Activated naive CD8-positive, alpha-beta T cell treated with anti-CD3 and anti-CD28 coated beads for 36 hours (primary cell): ENCODE measurements around the gene FAM163A. TPM values are rescaled to one million over a fixed set of nuclear protein-coding genes. Genes with fewer than 3 reads are reported as not detected.

Experiments
- DNase-seq: peaks from one replicate; pipeline ENCODE4 v3.0.0; 2021
- H3K27ac Mint-ChIP-seq: one replicate; pipeline ENCODE4 v1.8.0; 2022; ENCODE audit warnings: mild to moderate bottlenecking, moderate library complexity, mixed read lengths
- H3K27me3 Mint-ChIP-seq: one replicate; pipeline ENCODE4 v1.8.0; 2022; ENCODE audit warnings: mild to moderate bottlenecking, mixed read lengths
- H3K36me3 Mint-ChIP-seq: one replicate; pipeline ENCODE4 v1.8.0; 2021; ENCODE audit warnings: mild to moderate bottlenecking, mixed read lengths
- H3K4me1 Mint-ChIP-seq: one replicate; pipeline ENCODE4 v1.8.0; 2021; ENCODE audit warnings: mixed read lengths
- H3K4me3 Mint-ChIP-seq: one replicate; pipeline ENCODE4 v1.8.0; 2022; ENCODE audit warnings: mild to moderate bottlenecking, moderate library complexity, mixed read lengths
- H3K9me3 Mint-ChIP-seq: one replicate; pipeline ENCODE4 v1.8.0; 2022; ENCODE audit warnings: mixed read lengths
- total RNA-seq, 2 experiments: library from RNA; stranded (reverse); gene quantifications; one replicate each; pipeline ENCODE4 v1.2.3, GENCODE V29; 2021

The FAM163A gene
- total RNA-seq, 2 experiments from 2014 or later, result not detected

DNA sequence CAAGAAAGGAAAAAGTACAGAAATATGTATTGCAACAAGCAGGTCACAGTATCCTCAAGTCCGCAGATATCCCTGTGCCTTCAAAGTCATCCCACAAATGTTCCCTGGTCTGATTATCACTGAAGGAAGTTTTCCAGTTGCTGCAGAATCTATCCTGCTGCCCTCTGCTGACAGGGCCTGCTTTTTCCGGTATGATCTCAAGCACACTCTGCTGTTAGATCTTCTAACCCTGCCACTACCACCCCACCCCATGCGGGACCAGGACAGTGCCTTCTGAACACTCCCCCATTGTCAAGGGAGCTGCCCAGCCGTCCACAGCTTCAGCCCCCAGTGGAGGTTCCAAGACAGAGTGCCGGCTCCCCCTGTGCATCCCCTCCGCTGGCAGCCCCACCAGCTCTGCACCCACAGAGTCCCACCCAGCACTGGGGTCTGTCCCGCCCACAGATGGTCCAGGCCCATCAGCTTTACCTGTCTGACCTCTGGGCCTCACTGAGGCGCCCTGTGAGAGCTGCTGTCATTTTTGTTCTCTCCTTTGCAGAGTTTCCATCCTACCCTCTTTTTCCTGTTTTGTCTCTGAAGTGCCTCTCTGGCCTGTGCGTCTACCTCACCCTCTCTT is 27.9 kb downstream of the FAM163A start:
- H3K27ac Mint-ChIP-seq, result no peak overlapping the region
- DNase-seq, result no peak
- peaks cover 9% of the 10 kb centered on the region for H3K9me3 Mint-ChIP-seq
- H3K4me1 Mint-ChIP-seq, result no peaks in the 10 kb centered on the region
- H3K4me3 Mint-ChIP-seq, result no peak overlapping the region
- H3K36me3 Mint-ChIP-seq, result no peaks in the 10 kb centered on the region
- no peaks in the 10 kb centered on the region for H3K27me3 Mint-ChIP-seq

DNA sequence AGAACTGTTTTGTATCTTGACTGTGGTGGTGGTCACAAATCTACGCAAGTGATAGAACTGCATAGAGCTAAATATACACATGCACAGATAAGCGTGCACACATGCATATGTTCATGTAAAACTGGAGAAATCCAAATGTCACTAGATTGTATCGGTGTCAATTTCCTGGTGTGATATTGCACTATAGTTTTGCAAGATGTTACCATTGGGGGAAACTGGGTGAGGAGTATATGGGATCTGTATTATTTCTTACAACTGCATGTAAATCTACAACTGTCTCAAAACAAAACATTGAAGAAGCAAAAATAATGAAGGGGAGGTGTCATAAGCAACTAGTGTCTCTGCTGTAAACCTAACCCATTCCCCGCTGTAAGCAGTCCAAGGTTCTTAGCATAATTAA is 30.2 kb downstream of the FAM163A start:
- no peak for DNase-seq
- Mint-ChIP-seq H3K27ac (no peak overlapping the region), H3K4me3 (no peak overlapping the region), H3K4me1 (no peaks in the 10 kb centered on the region), H3K36me3 (no peaks in the 10 kb centered on the region), H3K27me3 (no peaks in the 10 kb centered on the region), H3K9me3 (peaks cover 4% of the 10 kb centered on the region)

- Mint-ChIP-seq H3K9me3 (peaks cover 3% of the 10 kb centered on the region), H3K27me3 (no peaks in the 10 kb centered on the region), H3K27ac (no peak overlapping the region), H3K4me1 (no peaks in the 10 kb centered on the region), H3K36me3 (no peaks in the 10 kb centered on the region), H3K4me3 (no peak overlapping the region)
- no peak for DNase-seq
Measured at GRCh38 chr1:179774000-179774399, 30.9 kb downstream of the FAM163A start.

DNA sequence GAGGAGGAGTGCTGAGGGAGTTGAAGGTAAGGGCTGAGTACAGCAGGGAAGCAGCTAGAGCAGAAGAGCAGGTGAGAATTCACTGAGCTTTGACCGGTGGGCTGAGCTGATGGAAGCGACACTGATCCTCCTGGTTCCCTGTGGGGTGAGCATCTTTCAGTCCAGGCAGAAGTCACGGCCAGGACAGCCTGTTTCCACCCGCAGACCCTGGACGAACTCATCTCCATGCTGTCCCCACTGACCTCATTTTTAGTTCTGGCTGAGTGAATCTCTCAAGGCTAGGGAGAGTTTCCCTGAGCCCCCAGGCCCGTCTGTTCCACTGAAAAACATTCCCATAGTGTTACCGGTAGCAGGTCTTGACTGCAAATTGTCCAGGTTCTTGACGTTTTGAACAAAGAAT is 31.5 kb downstream of the FAM163A start:
- H3K36me3 Mint-ChIP-seq, result no peaks in the 10 kb centered on the region
- no peaks in the 10 kb centered on the region for H3K27me3 Mint-ChIP-seq
- no peak overlapping the region for H3K4me3 Mint-ChIP-seq
- H3K9me3 Mint-ChIP-seq, result peaks cover 3% of the 10 kb centered on the region
- DNase-seq, result no peak
- H3K4me1 Mint-ChIP-seq, result no peaks in the 10 kb centered on the region
- H3K27ac Mint-ChIP-seq, result no peak overlapping the region

DNA sequence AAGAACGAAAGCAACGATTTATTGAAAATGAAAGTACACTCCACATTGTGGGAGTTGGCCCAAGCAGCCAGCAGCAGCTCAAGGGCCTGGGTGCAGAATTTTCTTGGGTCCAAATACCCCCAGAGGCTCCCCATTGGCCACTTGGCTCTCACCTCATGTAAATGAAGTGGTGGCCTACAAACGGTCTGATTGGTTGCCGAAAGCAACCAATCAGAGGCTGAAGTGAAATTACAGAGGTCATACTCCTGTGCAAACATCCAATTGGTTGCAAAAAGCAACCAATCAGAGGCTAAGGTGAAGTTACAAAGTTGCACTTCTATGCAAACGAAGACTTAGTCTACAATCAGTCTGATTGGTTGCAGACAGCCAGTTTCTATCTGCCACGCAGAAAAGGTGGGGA is 31.9 kb downstream of the FAM163A start:
- no peak overlapping the region for H3K4me3 Mint-ChIP-seq
- no peaks in the 10 kb centered on the region for H3K36me3 Mint-ChIP-seq
- no peaks in the 10 kb centered on the region for H3K4me1 Mint-ChIP-seq
- no peaks in the 10 kb centered on the region for H3K27me3 Mint-ChIP-seq
- no peak for DNase-seq
- H3K27ac Mint-ChIP-seq, result no peak overlapping the region
- peaks cover 3% of the 10 kb centered on the region for H3K9me3 Mint-ChIP-seq

DNA sequence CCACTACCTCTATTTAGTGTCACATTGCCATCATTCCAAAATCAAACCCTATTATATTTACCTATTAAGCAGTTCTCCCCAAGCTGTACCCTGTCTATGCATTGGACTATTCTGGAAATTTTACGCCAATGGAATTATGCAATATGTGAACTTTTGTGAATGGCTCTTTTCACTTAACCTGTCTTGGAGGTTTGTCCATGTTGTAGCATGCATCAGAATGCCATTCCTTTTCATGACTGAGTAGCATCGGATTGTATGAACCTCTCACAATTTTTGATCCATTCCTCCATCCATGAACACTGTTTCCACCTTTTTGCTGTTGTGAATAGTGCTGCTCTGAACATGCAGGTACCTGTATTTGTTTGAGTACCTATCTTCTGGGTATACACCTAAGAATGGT is 33.7 kb downstream of the FAM163A start:
- H3K27me3 Mint-ChIP-seq, result no peaks in the 10 kb centered on the region
- H3K36me3 Mint-ChIP-seq, result no peaks in the 10 kb centered on the region
- DNase-seq, result no peak
- H3K9me3 Mint-ChIP-seq, result peaks cover 3% of the 10 kb centered on the region
- H3K27ac Mint-ChIP-seq, result no peak overlapping the region
- no peaks in the 10 kb centered on the region for H3K4me1 Mint-ChIP-seq
- H3K4me3 Mint-ChIP-seq, result no peak overlapping the region

DNA sequence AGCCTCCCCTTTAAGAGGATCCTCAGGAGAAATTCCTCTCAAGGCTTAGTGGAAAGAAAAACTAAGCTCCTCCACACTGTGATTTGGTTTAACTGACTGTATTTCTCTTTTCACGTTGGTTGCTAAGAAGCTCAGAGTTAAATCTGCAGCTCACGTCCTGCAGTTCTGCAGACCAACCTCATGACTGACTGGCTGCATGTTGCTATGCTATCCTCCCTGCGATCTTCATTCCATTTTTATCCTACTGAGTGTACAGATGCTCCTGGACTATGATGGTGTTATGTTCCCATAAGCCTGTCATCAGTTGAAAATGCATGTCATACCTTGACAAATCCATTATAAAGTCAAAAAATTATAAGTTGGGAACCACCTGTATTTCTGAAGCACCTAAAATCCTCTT is 34.6 kb downstream of the FAM163A start:
- Mint-ChIP-seq H3K4me1 (no peaks in the 10 kb centered on the region), H3K27ac (no peak overlapping the region), H3K9me3 (peaks cover 3% of the 10 kb centered on the region), H3K4me3 (no peak overlapping the region), H3K27me3 (no peaks in the 10 kb centered on the region), H3K36me3 (no peaks in the 10 kb centered on the region)
- no peak for DNase-seq

DNA sequence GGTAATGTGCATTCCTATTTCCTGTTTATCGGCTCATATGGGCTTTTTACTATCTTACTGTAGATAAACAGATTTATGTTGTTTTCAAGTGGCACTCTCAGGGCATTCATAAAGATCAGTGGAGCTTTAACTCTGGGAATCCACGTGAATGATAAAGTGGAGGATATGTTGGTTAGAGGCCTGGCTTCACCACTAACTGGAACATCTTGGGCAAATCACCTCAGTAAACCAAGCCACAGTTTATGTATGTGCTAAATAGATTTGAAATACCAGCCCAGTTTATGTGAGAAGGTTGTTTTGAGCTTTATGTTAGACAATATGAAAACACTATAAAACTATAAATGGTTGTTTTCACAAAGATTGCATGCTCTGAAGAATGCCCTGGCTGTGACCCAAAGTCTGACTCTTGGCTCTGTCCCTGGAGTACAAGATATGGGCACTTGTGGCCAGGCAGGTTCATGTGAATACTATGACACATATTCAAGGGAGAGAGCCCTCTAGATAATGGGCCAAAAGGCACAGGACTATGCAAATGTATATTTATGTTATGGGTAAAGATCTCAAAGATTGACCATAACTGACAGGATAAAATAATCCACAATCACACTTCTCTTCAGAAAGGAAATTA is 36.7 kb downstream of the FAM163A start:
- no peaks in the 10 kb centered on the region for H3K27me3 Mint-ChIP-seq
- no peak overlapping the region for H3K4me3 Mint-ChIP-seq
- DNase-seq, result no peak
- no peaks in the 10 kb centered on the region for H3K36me3 Mint-ChIP-seq
- no peaks in the 10 kb centered on the region for H3K9me3 Mint-ChIP-seq
- no peaks in the 10 kb centered on the region for H3K4me1 Mint-ChIP-seq
- no peak overlapping the region for H3K27ac Mint-ChIP-seq

- Mint-ChIP-seq H3K9me3 (no peaks in the 10 kb centered on the region), H3K36me3 (no peaks in the 10 kb centered on the region), H3K27ac (no peak overlapping the region), H3K4me3 (no peak overlapping the region), H3K27me3 (no peaks in the 10 kb centered on the region), H3K4me1 (no peaks in the 10 kb centered on the region)
- DNase-seq, result no peak
Measured at GRCh38 chr1:179781962-179782361, 38.9 kb downstream of the FAM163A start.

GRCh38 chr1:179785031-179785431 is 41.9 kb downstream of the FAM163A start:
- no peaks in the 10 kb centered on the region for H3K36me3 Mint-ChIP-seq
- no peaks in the 10 kb centered on the region for H3K4me1 Mint-ChIP-seq
- H3K27ac Mint-ChIP-seq, result no peak overlapping the region
- H3K9me3 Mint-ChIP-seq, result no peaks in the 10 kb centered on the region
- H3K27me3 Mint-ChIP-seq, result no peaks in the 10 kb centered on the region
- H3K4me3 Mint-ChIP-seq, result no peak overlapping the region
- DNase-seq, result no peak

GRCh38 chr1:179785728-179786127 is 42.6 kb downstream of the FAM163A start:
- no peaks in the 10 kb centered on the region for H3K9me3 Mint-ChIP-seq

GRCh38 chr1:179786815-179787685 is 44.0 kb downstream of the FAM163A start:
- H3K9me3 Mint-ChIP-seq, result no peaks in the 10 kb centered on the region
- no peaks in the 10 kb centered on the region for H3K27me3 Mint-ChIP-seq
- DNase-seq, result no peak
- H3K27ac Mint-ChIP-seq, result no peak overlapping the region
- no peaks in the 10 kb centered on the region for H3K4me1 Mint-ChIP-seq
- no peaks in the 10 kb centered on the region for H3K36me3 Mint-ChIP-seq
- no peak overlapping the region for H3K4me3 Mint-ChIP-seq

More at GRCh38 chr1:179785728-179786127, 42.6 kb downstream of the FAM163A start:
- no peaks in the 10 kb centered on the region for H3K27me3 Mint-ChIP-seq
- no peak overlapping the region for H3K27ac Mint-ChIP-seq
- no peak for DNase-seq
- no peaks in the 10 kb centered on the region for H3K4me1 Mint-ChIP-seq
- no peaks in the 10 kb centered on the region for H3K36me3 Mint-ChIP-seq
- H3K4me3 Mint-ChIP-seq, result no peak overlapping the region

GRCh38 chr1:179788259-179788658 is 45.2 kb downstream of the FAM163A start:
- Mint-ChIP-seq H3K27ac (no peak overlapping the region), H3K4me3 (no peak overlapping the region), H3K36me3 (no peaks in the 10 kb centered on the region), H3K9me3 (no peaks in the 10 kb centered on the region), H3K27me3 (no peaks in the 10 kb centered on the region), H3K4me1 (no peaks in the 10 kb centered on the region)
- no peak for DNase-seq

- no peak overlapping the region for H3K27ac Mint-ChIP-seq
- H3K36me3 Mint-ChIP-seq, result no peaks in the 10 kb centered on the region
- no peaks in the 10 kb centered on the region for H3K4me1 Mint-ChIP-seq
- no peaks in the 10 kb centered on the region for H3K27me3 Mint-ChIP-seq
- DNase-seq, result no peak
- no peak overlapping the region for H3K4me3 Mint-ChIP-seq
- H3K9me3 Mint-ChIP-seq, result no peaks in the 10 kb centered on the region
Measured at GRCh38 chr1:179793281-179793680, 50.2 kb downstream of the FAM163A start.

DNA sequence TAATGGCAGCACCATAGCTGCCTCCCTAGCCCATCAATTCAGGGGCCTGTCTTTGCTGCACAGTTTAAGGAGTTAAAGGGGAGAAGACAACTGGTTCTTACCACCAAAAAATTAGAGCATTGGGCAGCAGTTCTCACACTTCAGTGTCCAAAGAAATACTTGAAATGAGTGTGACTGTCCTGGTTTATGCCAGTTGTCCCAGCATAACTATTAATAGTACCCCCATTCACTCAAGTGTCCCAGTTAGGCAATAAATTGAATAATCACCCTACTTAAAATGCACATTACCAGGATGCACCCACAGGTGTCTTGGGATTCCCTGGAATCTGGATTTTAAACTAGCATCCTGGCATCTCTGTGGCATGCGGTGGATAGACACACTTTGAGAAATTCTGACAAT is 51.1 kb downstream of the FAM163A start:
- H3K36me3 Mint-ChIP-seq, result no peaks in the 10 kb centered on the region
- H3K27ac Mint-ChIP-seq, result no peak overlapping the region
- no peak overlapping the region for H3K4me3 Mint-ChIP-seq
- no peaks in the 10 kb centered on the region for H3K27me3 Mint-ChIP-seq
- H3K9me3 Mint-ChIP-seq, result no peaks in the 10 kb centered on the region
- H3K4me1 Mint-ChIP-seq, result no peaks in the 10 kb centered on the region
- no peak for DNase-seq
